ENCODE measurements around the gene TBC1D25.

GRCh38 chrX:48592971-48593370 is 53.5 kb downstream of the TBC1D25 start:
- no peak for TF ChIP-seq TEAD4 (IDR thresholded peaks at IDR 0.05)
- no peak for TF ChIP-seq NFIC (IDR thresholded peaks at IDR 0.05)
- no peak for TF ChIP-seq YY1 (IDR thresholded peaks at IDR 0.05; ENCODE audit: low read depth)
- TF ChIP-seq RAD21 (IDR thresholded peaks at IDR 0.05; ENCODE audit: low read depth), result no peak
- no peak for TF ChIP-seq REST (IDR thresholded peaks at IDR 0.05; ENCODE audit: low read depth)
- no peak for TF ChIP-seq FOXM1 (IDR thresholded peaks at IDR 0.05; ENCODE audit: borderline replicate concordance, low read depth)
- TF ChIP-seq, protein P1, sequence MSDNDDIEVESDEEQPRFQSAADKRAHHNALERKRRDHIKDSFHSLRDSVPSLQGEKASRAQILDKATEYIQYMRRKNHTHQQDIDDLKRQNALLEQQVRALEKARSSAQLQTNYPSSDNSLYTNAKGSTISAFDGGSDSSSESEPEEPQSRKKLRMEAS (IDR thresholded peaks at IDR 0.05), result no peak
- TF ChIP-seq ZBTB7A (IDR thresholded peaks at IDR 0.05; ENCODE audit: low read depth), result no peak
- TF ChIP-seq EGR1 (IDR thresholded peaks at IDR 0.05), result no peak
